IMR-90 (cell line): Measurements from ENCODE around the gene MARCKS. TPM values are rescaled to one million over a fixed set of nuclear protein-coding genes. Genes with fewer than 3 reads are reported as not detected.

ENCODE experiments used
- ATAC-seq: fragments of 200-7000 bp; cut with Tn5 transposase; 2 replicates; pipeline ENCODE4 v1.9.1; 2020; ENCODE audit warnings: low read depth, mild to moderate bottlenecking, moderate library complexity
- BruUV-seq: library from RNA; stranded (reverse); fragments of 400-500 nt; replicated peaks from 2 replicates; lab custom pipeline; 2021; lab: Mats Ljungman, UMichigan
- CTCF ChIA-PET: fragments of 300-600 bp; formaldehyde crosslinking; extraction: SDS; loops from one replicate; lab custom pipeline; 2021; ENCODE audit warnings: antibody characterized with exemption; lab: Yijun Ruan, JAX
- POLR2A ChIA-PET: fragments of 300-600 bp; sonication (Branson Sonifier 250); formaldehyde crosslinking; loops from one replicate; lab custom pipeline; 2022; ENCODE audit warnings: antibody characterized with exemption; ENCODE audit not compliant: unreplicated experiment; lab: Charles Lee
- DNase-seq: peaks from one replicate; pipeline ENCODE4 v3.0.0; 2013
- H2AFZ ChIP-seq: replicated peaks from 2 replicates; pipeline ENCODE3; 2013; ENCODE audit warnings: low read length, mild to moderate bottlenecking; ENCODE audit not compliant: poor library complexity
- H2AK5ac ChIP-seq: 2 replicates; pipeline ENCODE4 v1.6.1; 2013; ENCODE audit warnings: low read depth, low read length, inconsistent platforms
- H2AK9ac ChIP-seq: replicated peaks from 2 replicates; pipeline ENCODE3; 2013; ENCODE audit warnings: mild to moderate bottlenecking, low read depth, low read length, moderate library complexity; ENCODE audit not compliant: poor library complexity
- H2BK120ac ChIP-seq: 2 replicates; pipeline ENCODE4 v1.6.1; 2013; ENCODE audit warnings: low read depth, low read length, inconsistent platforms
- H2BK15ac ChIP-seq: 3 replicates; pipeline ENCODE4 v1.6.1; 2013; ENCODE audit warnings: low read depth, low read length, inconsistent platforms
- H2BK20ac ChIP-seq: 2 replicates; pipeline ENCODE4 v1.6.1; 2013; ENCODE audit warnings: low read depth, mild to moderate bottlenecking, inconsistent platforms, low read length, moderate library complexity
- H2BK5ac ChIP-seq: 2 replicates; pipeline ENCODE4 v1.6.1; 2013; ENCODE audit warnings: mild to moderate bottlenecking, low read depth, low read length, inconsistent platforms; ENCODE audit not compliant: poor library complexity, severe bottlenecking
- H3K14ac ChIP-seq: replicated peaks from 2 replicates; pipeline ENCODE4 v1.6.1; 2013; ENCODE audit warnings: low read depth, low read length, inconsistent platforms
- H3K18ac ChIP-seq: 2 replicates; pipeline ENCODE4 v1.6.1; 2013; ENCODE audit warnings: low read depth, low read length, control low read depth
- H3K23ac ChIP-seq: 2 replicates; pipeline ENCODE4 v1.6.1; 2013; ENCODE audit warnings: low read depth, low read length, inconsistent platforms
- H3K27ac ChIP-seq: 2 replicates; pipeline ENCODE4 v1.5.1; 2013; ENCODE audit warnings: mild to moderate bottlenecking, control low read depth, low read length; ENCODE audit not compliant: insufficient read depth
- H3K27me3 ChIP-seq: 2 replicates; pipeline ENCODE4 v1.6.1; 2013; ENCODE audit warnings: low read length; ENCODE audit not compliant: control insufficient read depth, insufficient read depth
- H3K36me3 ChIP-seq: 2 replicates; pipeline ENCODE4 v1.6.1; 2013; ENCODE audit warnings: low read length, mixed read lengths; ENCODE audit not compliant: control insufficient read depth, insufficient read depth
- H3K4ac ChIP-seq: 2 replicates; pipeline ENCODE4 v1.6.1; 2013; ENCODE audit warnings: low read depth, low read length, inconsistent platforms
- H3K4me1 ChIP-seq: 2 replicates; pipeline ENCODE4 v1.6.1; 2013; ENCODE audit warnings: low read length, mixed read lengths; ENCODE audit not compliant: control insufficient read depth, insufficient read depth
- H3K4me2 ChIP-seq: 2 replicates; pipeline ENCODE4 v1.6.1; 2013; ENCODE audit warnings: low read depth, mild to moderate bottlenecking, control low read depth, low read length, moderate library complexity
- H3K4me3 ChIP-seq: 2 replicates; pipeline ENCODE4 v1.5.1; 2013; ENCODE audit warnings: low read depth, mild to moderate bottlenecking, control low read depth, low read length, moderate library complexity; ENCODE audit not compliant: insufficient read depth
- H3K56ac ChIP-seq: 2 replicates; pipeline ENCODE4 v1.6.1; 2013; ENCODE audit warnings: low read length, inconsistent platforms; ENCODE audit not compliant: insufficient read depth; ENCODE audit errors: extremely low read depth
- H3K79me1 ChIP-seq, 2 experiments: 2 replicates each; pipeline ENCODE4 v1.6.1; 2013; ENCODE audit warnings: low read length in 2 of 2, inconsistent platforms in 1 of 2, low read depth in 1 of 2
- H3K9ac ChIP-seq: 2 replicates; pipeline ENCODE4 v1.6.1; 2013; ENCODE audit warnings: low read depth, low read length, control low read depth
- H3K9me1 ChIP-seq: 2 replicates; pipeline ENCODE4 v1.6.1; 2013; ENCODE audit warnings: low read length, inconsistent platforms; ENCODE audit not compliant: insufficient read depth
- H3K9me3 ChIP-seq: 2 replicates; pipeline ENCODE4 v1.6.1; 2013; ENCODE audit warnings: low read length; ENCODE audit not compliant: control insufficient read depth, insufficient read depth
- H4K20me1 ChIP-seq: 2 replicates; pipeline ENCODE4 v1.6.1; 2013; ENCODE audit warnings: low read length, inconsistent platforms; ENCODE audit not compliant: insufficient read depth
- H4K5ac ChIP-seq: 2 replicates; pipeline ENCODE4 v1.6.1; 2013; ENCODE audit warnings: mild to moderate bottlenecking, low read depth, low read length, control low read depth
- H4K8ac ChIP-seq, 2 experiments: 2 replicates each; pipeline ENCODE4 v1.6.1; 2013; ENCODE audit warnings: low read depth in 2 of 2, low read length in 2 of 2, control low read depth in 1 of 2, inconsistent platforms in 1 of 2
- H4K91ac ChIP-seq: 2 replicates; pipeline ENCODE4 v1.6.1; 2013; ENCODE audit warnings: low read depth, low read length, inconsistent platforms; ENCODE audit not compliant: insufficient read depth
- CHD1 ChIP-seq: IDR thresholded peaks from 2 replicates; pipeline ENCODE4 v1.6.1; 2012; ENCODE audit warnings: low read depth, low read length, improper control_type of control experiment
- FOS ChIP-seq: fragments of 150-350 bp; IDR thresholded peaks from 2 replicates; pipeline ENCODE4 v1.6.1; 2016; ENCODE audit warnings: low read depth, low read length
- MAZ ChIP-seq: IDR thresholded peaks from 2 replicates; pipeline ENCODE4 v1.6.1; 2012; ENCODE audit warnings: low read depth, mild to moderate bottlenecking, low read length, improper control_type of control experiment, moderate library complexity, borderline replicate concordance
- NFE2L2 ChIP-seq: fragments of 150-350 bp; IDR thresholded peaks from 2 replicates; pipeline ENCODE4 v1.6.1; 2016; ENCODE audit warnings: low read depth, mild to moderate bottlenecking, low read length
- RAD21 ChIP-seq: IDR thresholded peaks from 2 replicates; pipeline ENCODE4 v1.6.1; 2012; ENCODE audit warnings: low read length, improper control_type of control experiment
- RCOR1 ChIP-seq: IDR thresholded peaks from 2 replicates; pipeline ENCODE4 v1.6.1; 2012; ENCODE audit warnings: mild to moderate bottlenecking, low read length, improper control_type of control experiment; ENCODE audit not compliant: insufficient replicate concordance
- RFX5 ChIP-seq: IDR thresholded peaks from 2 replicates; pipeline ENCODE4 v1.8.0; 2012; ENCODE audit warnings: low read depth, mild to moderate bottlenecking, low read length, moderate library complexity
- SMC3 ChIP-seq: fragments of 150-350 bp; IDR thresholded peaks from 2 replicates; pipeline ENCODE4 v1.6.1; 2016; ENCODE audit warnings: low read depth, mild to moderate bottlenecking, antibody characterized with exemption, low read length, moderate library complexity
- WGBS, 2 experiments: methylation state at CpG; one replicate each; pipeline versions ENCODE4 v1.1.5 to v1.1.7; 2013; ENCODE audit warnings: missing lambda C conversion rate in 2 of 2; ENCODE audit not compliant: insufficient read length in 1 of 2; ENCODE audit errors: extremely low coverage in 2 of 2; 5-methylcytosine and 5-hydroxymethylcytosine counted together
- dilution Hi-C: fragments of 300-500 bp; cut with HindIII; formaldehyde crosslinking; loops from one replicate; pipeline ENCODE4 v1.14.3; 2018; ENCODE audit warnings: low sequenced_read_pairs; ENCODE audit not compliant: unreplicated experiment
- in situ Hi-C: fragments of 300-500 bp; cut with MboI; formaldehyde crosslinking; loops from 3 replicates; pipeline ENCODE4 v1.14.3; 2019; ENCODE audit warnings: low sequenced_read_pairs, inconsistent platforms, mixed read lengths
- intact Hi-C: fragments of 100-400 bp; cut with micrococcal nuclease; formaldehyde crosslinking; loops from 2 replicates; pipeline ENCODE4 v1.10.0; 2022
- polyA plus RNA-seq, 3 experiments: library from polyadenylated mRNA; depleted of rRNA; stranded (reverse); fragments of >200 nt; gene quantifications; 2 replicates each; pipeline ENCODE4 v1.2.3, GENCODE V29; 2012; ENCODE audit warnings: low replicate concordance in 1 of 3
- total RNA-seq: library from RNA; depleted of rRNA; stranded (reverse); fragments of >200 nt; gene quantifications from 2 replicates; pipeline ENCODE4 v1.2.3, GENCODE V29; 2012
- TF ChIP-seq, protein P1 (sequence below): conservative IDR thresholded peaks from 2 replicates; pipeline ENCODE4 v1.5.1; 2012; ENCODE audit warnings: mild to moderate bottlenecking, low read depth, low read length, improper control_type of control experiment
- TF ChIP-seq, protein P2 (sequence below): fragments of 150-350 bp; IDR thresholded peaks from 2 replicates; pipeline ENCODE4 v1.6.1; 2016; ENCODE audit warnings: low read depth, mild to moderate bottlenecking, low read length, moderate library complexity, borderline replicate concordance

Gene MARCKS
- total and polyA plus RNA-seq, 2 of the 4 experiments (the other 2 are of a cell fraction): 34.5 to 40.7 TPM

DNA sequence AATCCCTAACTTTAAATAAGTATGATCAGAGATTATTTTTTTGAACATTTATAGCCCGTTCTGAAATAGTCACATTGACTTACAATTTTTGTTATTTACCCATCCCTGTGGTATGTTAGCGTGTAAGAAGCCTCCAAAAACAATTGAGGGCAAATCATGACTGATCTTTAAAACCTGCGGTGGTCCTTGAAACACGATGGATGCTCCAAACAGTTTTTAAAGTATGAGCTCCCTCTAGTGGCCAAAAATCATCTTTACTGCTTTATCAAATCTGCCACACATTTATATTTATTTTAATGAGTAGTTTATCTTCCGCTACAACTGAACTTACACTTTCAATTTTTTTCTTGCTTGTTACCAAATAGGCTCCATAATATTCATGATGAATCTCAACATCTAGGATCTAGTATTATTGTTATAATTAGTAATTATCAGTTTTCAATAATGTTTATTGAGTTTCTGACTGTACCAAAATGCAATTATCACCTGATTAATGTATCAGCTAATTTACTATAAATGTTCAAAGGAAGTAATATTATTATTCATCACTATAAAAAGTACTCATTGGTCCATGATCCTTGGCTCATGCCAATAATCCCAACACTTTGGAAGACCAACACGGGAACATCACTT lies 52.2 kb downstream of the MARCKS start:
- no peak overlapping the region for H2AK5ac ChIP-seq
- H3K27ac ChIP-seq: no peak overlapping the region
- ChIA-PET POLR2A (interaction anchor here (0.5 kb wide), 1 partner anchor 1592 kb away, joined by 3 read pairs; no protein-coding TSS in a partner anchor), CTCF (interaction anchor here (0.5 to 1.0 kb wide), 4 partner anchors 728 to 1126 kb away, joined by 3 to 5 read pairs (median 4); no protein-coding TSS in a partner anchor)
- H3K4ac ChIP-seq: no peak overlapping the region
- in situ Hi-C loops: loop anchor here (10.0 to 25.0 kb wide), 3 partner anchors 1135 to 1722 kb away; no protein-coding TSS in a partner anchor
- WGBS, 2 experiments: no CpG with 5 or more reads among the region's 6 CpGs
- H4K5ac ChIP-seq: no peak overlapping the region
- H3K36me3 ChIP-seq: no peaks in the 10 kb centered on the region
- H3K4me3 ChIP-seq: no peak overlapping the region
- H3K4me2 ChIP-seq: peak overlapping the region; percentile 95; the same call in 1 of the 2 replicates
- H2AFZ ChIP-seq: no peak overlapping the region
- H3K27me3 ChIP-seq: no peaks in the 10 kb centered on the region
- no peak overlapping the region for H3K9ac ChIP-seq
- H3K23ac ChIP-seq: no peak overlapping the region
- H4K8ac ChIP-seq: no peak overlapping the region
- no peak overlapping the region for H2BK5ac ChIP-seq
- no peak overlapping the region for H3K56ac ChIP-seq
- H3K18ac ChIP-seq: no peak overlapping the region
- no peak overlapping the region for H2BK120ac ChIP-seq
- peaks cover 2% of the 10 kb centered on the region; the same call in 1 of the 2 replicates for H3K9me1 ChIP-seq
- no peak overlapping the region for H4K91ac ChIP-seq
- BruUV-seq: no TSS peak
- TF ChIP-seq, protein P1, sequence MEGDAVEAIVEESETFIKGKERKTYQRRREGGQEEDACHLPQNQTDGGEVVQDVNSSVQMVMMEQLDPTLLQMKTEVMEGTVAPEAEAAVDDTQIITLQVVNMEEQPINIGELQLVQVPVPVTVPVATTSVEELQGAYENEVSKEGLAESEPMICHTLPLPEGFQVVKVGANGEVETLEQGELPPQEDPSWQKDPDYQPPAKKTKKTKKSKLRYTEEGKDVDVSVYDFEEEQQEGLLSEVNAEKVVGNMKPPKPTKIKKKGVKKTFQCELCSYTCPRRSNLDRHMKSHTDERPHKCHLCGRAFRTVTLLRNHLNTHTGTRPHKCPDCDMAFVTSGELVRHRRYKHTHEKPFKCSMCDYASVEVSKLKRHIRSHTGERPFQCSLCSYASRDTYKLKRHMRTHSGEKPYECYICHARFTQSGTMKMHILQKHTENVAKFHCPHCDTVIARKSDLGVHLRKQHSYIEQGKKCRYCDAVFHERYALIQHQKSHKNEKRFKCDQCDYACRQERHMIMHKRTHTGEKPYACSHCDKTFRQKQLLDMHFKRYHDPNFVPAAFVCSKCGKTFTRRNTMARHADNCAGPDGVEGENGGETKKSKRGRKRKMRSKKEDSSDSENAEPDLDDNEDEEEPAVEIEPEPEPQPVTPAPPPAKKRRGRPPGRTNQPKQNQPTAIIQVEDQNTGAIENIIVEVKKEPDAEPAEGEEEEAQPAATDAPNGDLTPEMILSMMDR: peak; percentile 76
- TF ChIP-seq RFX5 (no peak), RAD21 (peak; percentile 83), FOS (no peak), MAZ (no peak), RCOR1 (no peak), NFE2L2 (no peak), SMC3 (peak; percentile 71), CHD1 (no peak)
- TF ChIP-seq, protein P2, sequence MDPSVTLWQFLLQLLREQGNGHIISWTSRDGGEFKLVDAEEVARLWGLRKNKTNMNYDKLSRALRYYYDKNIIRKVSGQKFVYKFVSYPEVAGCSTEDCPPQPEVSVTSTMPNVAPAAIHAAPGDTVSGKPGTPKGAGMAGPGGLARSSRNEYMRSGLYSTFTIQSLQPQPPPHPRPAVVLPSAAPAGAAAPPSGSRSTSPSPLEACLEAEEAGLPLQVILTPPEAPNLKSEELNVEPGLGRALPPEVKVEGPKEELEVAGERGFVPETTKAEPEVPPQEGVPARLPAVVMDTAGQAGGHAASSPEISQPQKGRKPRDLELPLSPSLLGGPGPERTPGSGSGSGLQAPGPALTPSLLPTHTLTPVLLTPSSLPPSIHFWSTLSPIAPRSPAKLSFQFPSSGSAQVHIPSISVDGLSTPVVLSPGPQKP: no peak
- dilution Hi-C loops: no loop called here
- H2BK15ac ChIP-seq: no peak overlapping the region
- peaks cover 2% of the 10 kb centered on the region for H3K4me1 ChIP-seq
- DNase-seq: peak; percentile 79
- no peak overlapping the region for H3K14ac ChIP-seq
- no peaks in the 10 kb centered on the region for H4K20me1 ChIP-seq
- no peak overlapping the region for H2BK20ac ChIP-seq
- H3K79me1 ChIP-seq: no peaks in the 10 kb centered on the region
- no peaks in the 10 kb centered on the region for H3K9me3 ChIP-seq
- no peak overlapping the region for H2AK9ac ChIP-seq
- peak; percentile 59 for ATAC-seq
- intact Hi-C loops: loop anchor here (1.0 to 2.0 kb wide), 3 partner anchors 51 to 1129 kb away; no protein-coding TSS in a partner anchor
